Activated CD4-positive, alpha-beta T cell treated with anti-CD3 and anti-CD28 coated beads for 48 hours (primary cell): ENCODE measurements around the gene CALN1.
"Not testable (repeated sequence)": the region's sequence is repeated elsewhere in the genome, so short reads cannot be mapped to it uniquely, and the experiment has no call there.

ENCODE experiments used
- DNase-seq: peaks from one replicate; pipeline ENCODE4 v3.0.0-alpha.2; 2020

Gene CALN1

DNA sequence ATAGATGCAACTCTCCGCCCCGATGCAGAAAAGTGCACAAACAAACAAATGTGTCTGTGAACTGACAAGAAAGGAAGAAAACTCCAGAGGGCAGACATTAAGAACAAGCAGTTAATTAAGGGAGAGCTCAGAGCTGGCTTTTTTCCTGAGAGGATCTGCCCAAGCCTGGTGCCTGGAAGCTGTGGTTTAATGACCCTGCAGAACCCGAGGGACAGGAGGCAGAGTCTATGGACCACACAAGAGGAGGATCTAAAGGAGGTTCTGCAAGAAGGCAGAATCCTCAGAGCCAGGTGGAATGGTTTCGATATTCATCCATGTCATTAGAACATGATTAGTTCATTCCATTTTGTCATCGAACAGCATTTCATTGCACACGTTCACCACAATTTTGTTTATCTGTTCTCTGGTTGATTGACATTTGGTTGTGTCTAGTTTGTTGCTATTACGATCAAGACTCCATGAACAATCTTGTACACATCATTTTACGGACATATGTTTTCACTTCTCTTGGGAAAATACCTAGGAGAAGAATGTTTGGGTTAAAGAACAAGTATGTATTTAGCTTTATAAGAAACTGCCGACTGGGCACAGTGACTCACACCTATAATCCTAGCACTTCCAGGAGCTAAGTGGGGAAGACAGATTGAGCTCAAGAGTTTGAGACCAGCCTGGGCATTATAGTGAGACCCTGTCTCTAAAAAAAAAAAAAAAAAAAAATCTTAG is 560.2 kb downstream of the CALN1 start:
- no peak for DNase-seq

DNA sequence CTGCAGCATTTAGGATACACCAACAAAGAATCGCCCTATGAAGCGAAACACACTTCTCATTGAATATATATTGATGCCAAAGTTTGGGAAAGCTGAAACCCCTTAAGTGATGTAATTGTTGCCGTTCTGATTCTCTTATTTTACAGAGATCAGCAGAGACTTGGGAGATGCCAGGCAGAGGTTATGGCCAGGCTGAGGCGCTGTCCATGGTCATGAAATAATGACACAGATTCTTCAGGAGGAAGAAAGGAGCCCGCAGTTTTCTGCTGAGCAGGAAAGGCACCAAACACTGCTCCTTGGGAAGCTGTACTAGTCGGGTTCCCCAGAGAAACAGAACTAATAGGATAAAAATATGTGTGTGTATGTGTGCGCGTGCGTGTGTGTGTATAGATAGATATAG is 566.0 kb downstream of the CALN1 start:
- no peak for DNase-seq

- no peak for DNase-seq
These were observed 568.5 kb downstream of the CALN1 start for GRCh38 chr7:71843676-71844075.

GRCh38 chr7:71842786-71843185 is 569.4 kb downstream of the CALN1 start:
- no peak for DNase-seq

- DNase-seq = no peak
These were observed 569.8 kb downstream of the CALN1 start for GRCh38 chr7:71842381-71842780.

DNA sequence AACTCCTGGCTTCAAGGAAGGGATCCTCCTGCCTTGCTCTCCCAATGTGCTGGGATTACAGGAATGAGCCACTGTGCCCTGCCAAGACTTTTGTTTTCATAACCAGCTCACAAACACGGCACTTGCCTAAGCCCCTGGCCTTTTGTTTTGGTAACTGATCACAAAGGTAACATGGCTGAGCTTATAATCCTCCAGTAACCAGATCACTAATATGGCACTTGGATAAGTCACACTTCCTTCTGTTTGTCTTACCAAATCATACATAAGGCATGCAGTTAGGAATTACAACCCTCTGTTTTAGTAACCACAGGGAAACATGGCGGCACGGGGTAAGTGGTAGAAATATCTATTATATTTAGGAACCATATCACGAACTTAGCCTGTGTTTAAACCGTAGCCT is 577.1 kb downstream of the CALN1 start:
- DNase-seq = no peak

DNA sequence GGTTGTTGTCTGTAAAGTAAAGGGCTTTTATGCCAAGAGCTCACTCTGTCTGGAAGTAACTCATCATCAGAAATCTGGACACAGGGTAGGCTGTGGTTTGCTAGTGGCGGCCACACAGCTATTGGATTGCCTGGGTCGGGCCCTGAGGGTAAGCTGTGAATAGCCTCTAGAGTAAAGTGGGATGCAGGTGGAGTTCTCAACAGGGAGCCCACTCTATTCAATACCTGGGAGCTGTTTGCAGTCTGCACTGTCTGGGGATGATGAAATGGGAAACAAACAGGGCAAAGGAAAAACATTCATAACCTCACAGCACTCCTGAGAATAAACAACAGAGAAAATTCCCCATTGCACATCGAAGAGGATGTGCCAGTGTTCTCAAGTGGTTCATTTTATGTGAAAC is 582.6 kb downstream of the CALN1 start:
- no peak for DNase-seq

- no peak for DNase-seq
These were observed 583.8 kb downstream of the CALN1 start for GRCh38 chr7:71828361-71828760.

- DNase-seq = no peak
These were observed 586.0 kb downstream of the CALN1 start for GRCh38 chr7:71826141-71826540.

GRCh38 chr7:71824006-71824760 is 588.0 kb downstream of the CALN1 start:
- no peak for DNase-seq

DNA sequence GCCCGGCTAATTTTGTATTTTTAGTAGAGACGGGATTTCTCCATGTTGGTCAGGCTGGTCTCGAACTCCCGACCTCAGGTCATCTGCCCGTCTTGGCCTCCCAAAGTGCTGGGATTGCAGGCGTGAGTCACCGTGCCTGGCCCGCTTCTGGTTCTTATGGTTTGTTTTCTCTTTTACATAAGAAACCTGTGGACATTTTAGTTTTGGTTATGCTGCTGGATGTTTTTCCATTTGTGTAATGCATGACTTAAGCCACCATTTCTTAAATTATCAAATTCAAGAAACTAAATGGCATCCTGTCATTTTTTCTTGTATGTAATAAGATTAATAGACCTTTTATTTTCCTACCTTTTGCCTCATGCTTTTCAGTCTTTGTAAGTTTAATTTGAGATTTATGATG is 589.7 kb downstream of the CALN1 start:
- not testable (repeated sequence) for DNase-seq

- no peak for DNase-seq
These were observed 594.2 kb downstream of the CALN1 start for GRCh38 chr7:71817916-71818315.

DNA sequence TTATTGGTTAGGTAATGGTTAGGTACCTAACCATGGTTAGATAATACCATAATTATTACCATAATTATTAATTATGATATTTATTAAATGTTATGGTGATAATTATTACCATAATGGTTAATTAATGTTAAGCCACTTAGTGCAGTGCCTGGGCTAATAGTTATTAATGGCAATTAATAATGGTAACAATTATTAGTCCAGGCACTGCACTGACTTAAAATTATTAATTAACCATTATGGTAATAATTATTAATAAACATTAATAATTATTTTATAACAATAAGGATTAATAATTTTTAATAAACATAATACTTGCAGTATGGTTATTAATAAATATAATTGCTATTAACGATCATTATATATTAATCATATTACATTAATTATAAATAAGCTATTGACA is 604.0 kb downstream of the CALN1 start:
- no peak for DNase-seq

GRCh38 chr7:71804256-71804655 is 607.9 kb downstream of the CALN1 start:
- DNase-seq = no peak

DNA sequence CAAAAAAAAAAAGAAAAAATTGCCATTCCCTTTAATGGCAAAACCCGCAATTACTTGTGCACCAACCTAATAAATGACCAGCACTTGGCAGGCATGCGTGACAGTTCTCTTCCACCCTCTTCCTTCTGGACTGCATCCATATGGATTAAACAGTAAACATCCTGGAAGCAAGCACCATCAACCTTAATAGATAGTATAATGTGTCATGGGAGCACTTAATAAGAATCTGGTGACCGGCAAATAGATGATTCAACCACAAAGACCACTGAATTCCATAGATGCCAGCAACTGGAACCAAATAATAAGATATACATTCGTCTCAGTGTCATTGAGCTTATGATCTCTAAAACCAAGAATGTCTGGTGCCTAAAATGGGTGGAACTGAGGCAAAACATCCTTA is 610.2 kb downstream of the CALN1 start:
- DNase-seq = no peak

DNA sequence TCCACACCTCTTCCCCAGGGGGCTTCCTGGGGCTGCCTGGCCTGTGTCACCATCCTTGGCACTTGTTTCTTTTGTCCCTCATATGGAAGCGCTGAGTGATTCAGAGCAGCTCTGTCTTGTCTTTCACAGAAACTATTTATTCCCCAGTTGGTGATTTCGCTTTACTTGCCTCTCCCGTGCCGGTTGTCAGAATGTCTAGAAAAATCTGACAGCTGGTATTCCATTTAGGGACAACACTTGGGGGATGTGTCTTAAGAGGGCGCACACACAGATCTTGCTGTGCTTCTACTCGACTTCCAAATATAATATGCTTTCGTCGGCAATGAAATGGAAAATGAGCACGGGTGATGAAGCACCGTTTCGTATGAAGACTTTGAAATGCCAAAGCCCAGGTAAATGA is 611.8 kb downstream of the CALN1 start:
- no peak for DNase-seq

DNA sequence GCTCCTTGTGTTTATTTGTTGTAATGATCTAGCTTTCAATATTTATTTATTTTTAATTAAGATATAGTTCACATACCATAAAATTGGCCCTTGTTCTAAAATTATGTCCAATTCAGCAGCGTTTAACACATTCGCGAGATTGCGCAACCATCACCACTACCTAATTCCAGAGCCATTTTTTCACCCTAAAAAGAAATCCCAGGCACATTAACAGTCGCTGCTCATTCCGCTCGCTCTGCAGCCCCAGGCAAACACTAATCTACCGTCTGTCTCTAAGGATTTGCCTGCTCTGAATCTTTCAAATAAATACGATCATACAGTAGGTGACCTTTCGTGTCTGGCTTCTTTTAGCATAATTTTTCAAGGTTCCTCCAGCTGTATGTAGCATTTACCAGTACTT is 616.7 kb downstream of the CALN1 start:
- no peak for DNase-seq

DNA sequence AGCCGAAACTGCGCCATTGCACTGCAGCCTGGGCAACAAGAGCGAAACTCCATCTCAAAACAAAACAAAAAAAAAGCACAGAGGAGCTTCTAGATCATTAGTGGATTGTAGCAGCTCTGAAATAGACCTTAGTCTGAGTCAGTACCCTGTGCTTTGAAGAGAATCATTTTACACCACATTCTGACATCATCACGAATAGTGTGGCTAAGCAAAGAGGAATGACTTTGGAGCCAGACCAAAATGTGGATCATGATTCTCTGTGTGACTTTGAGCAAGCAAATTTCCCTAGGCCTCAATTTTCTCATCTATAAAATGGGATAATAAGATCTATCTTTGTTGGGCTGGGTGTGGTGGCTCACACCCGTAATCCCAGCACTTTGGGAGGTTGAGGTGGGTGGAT is 618.9 kb downstream of the CALN1 start:
- DNase-seq = no peak

GRCh38 chr7:71787513-71787912 is 624.6 kb downstream of the CALN1 start:
- no peak for DNase-seq

DNA sequence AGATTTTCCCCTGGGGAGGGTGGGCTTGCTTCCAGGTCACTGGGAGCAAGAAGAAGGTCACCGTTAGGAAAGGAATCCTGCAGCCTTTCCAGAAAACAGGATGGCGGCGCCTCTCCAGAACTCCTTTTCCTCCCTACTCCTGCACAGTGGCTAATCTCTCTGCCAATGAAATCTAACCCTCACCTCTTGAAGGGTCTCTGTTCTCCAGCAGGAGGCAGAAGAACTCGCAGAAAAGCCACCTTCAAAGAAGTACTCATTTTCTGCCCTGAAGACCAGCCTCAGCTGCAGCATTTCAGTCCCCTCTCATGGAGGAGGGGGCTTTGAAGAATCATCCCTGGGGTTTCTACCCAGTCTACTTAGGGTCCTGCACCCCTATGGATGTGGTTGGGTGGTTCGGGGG is 626.9 kb downstream of the CALN1 start:
- DNase-seq = no peak

GRCh38 chr7:71784781-71785180 is 627.4 kb downstream of the CALN1 start:
- DNase-seq = no peak

DNA sequence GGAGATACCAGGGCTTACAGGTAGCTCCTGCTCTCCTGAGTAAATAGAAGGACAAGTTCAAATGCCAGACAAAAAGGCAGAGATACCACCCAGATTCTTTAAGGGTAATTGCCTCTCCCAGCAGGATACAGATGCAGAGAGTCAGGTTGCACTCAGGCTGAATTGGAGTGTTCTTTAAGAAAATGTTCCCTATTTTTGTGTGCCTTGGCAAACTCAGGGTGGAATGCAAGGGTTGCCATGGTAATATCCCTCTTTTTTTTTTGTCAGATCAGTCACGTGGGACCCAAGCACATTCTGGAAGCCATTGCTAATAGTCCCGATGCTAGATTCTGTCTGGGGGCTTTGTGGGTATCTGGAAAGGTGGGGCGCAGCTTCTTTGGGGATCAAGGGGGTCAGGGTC is 628.0 kb downstream of the CALN1 start:
- no peak for DNase-seq

DNA sequence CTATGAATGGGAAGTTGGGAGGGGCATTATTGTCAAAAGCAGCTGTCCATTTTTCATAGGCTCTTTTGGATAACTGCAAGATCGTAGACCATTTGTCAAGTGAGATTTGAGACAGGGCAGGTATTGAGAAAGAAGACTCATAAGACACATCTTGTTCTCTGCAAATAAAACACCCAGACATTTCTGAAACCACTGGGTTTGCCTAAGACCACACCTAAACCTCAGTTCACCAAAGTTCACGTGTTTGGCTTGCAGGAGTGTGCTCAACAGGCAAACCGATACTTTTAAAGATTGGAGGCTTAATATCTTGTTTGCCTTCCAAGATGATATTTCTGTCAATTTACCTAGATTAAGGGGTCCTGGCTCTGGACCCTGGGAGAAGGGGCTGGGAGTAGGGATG is 628.4 kb downstream of the CALN1 start:
- no peak for DNase-seq

- no peak for DNase-seq
These were observed 630.1 kb downstream of the CALN1 start for GRCh38 chr7:71782051-71782450.

DNA sequence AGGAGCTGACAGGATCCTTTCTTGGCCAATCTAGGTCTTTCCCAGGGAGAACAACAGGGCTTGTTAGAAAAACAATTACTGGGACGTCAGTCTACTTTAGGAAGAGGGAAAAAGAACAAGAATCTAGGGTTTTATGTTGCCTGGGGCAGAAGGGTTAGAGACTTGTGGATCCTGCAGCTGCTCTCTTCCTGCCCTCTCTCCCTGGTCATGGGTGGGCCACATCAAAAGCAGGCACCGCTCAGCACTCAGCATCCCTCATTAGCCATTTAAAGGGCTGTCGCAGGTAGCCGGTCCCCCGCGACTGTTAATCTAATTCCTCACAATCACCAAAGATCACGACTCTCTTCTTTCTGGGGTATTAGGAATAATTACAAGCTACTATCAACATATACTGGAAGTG is 631.9 kb downstream of the CALN1 start:
- no peak for DNase-seq
